Heart left ventricle (tissue), 13 donors: Measurements from ENCODE around the gene POLR1D.

Source experiments
- CTCF ChIP-seq, 12 donors: fragments of 200-600 bp; sonication (generic) in 4 of 12; IDR thresholded peaks; one replicate each; pipeline versions ENCODE4 v1.5.0 to v1.8.0; 2018 to 2022; ENCODE audit warnings: antibody characterized with exemption in 12 of 12, mild to moderate bottlenecking in 5 of 12
- POLR2A ChIP-seq, 2 donors: fragments of 450-650 bp; IDR thresholded peaks; one replicate each; pipeline ENCODE4 v1.6.1; 2017; ENCODE audit warnings: antibody characterized with exemption in 2 of 2, mild to moderate bottlenecking in 2 of 2, moderate library complexity in 2 of 2
- donor health status: ischemic (EF 13 %, LVEDD 7.1; RV severe dilation, severe dysfunction).
- donor health status: DM: no; HTN: yes; CAD: no.
- donor health status: DM: no; HTN: no; CAD: no.
- donor health status: ischemic (EF 25% LVEDD 6.9; RV normal size, moderate dysfunction).
- donor health status: ischemic (EF 25% LVEDD 5.7; RV mildly dilated, moderate dysfunction).
- donor health status: ischemic (EF 35%, LVEDD 5.7; RV mildly dilated, moderate dysfunction).
- donor health status: nonischemic (EF 11% LVEDD 7.7; RV severe dilation, severe dysfunction).
- donor health status: DM: yes; HTN: yes; CAD: no.
- donor health status: PGD.
- donor health status: ischemic (EF 29% LVEDD 5.4; RV normal size, mild dysfunction).
- donor health status: nonischemic (EF 23%, LVEDD 6.1; RV moderate dilation, normal function).

DNA sequence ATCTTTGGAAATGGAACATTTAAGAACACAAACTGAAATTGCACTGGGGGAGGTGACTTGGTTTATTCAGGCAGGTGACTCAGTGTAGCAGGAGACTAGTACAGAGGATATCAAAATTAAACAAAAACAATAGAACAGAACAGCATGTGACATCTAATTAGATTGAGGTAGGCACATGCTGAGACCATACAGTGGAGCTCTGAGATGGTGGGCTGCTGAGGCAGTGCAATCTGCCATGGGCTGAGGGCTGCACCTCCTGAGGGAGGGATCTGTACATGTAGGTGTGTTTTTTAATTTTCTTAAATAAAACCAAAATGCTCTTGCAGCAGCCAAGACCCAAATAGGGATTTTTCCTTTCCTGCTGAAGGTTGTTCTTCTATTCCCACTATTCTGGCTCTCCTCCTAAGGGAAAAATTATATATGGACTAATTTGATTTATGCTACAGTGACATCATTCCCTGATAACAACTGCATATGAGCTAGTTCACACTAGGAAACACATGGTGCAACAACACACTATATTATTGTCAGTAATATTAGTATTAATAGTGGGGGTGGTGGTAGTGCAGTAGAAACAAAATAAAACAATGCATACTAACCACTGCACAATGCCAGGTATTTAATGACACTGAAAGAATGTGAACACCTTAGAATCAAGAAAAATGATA is 49.3 kb upstream of the POLR1D start:
- TF ChIP-seq POLR2A (IDR thresholded peaks at IDR 0.05) (no peak), CTCF (IDR thresholded peaks at IDR 0.05) (no peak)
